Measurements from ENCODE around the gene HUNK. TPM values are rescaled to one million over a fixed set of nuclear protein-coding genes. Genes with fewer than 3 reads are reported as not detected.

Gene HUNK
- total RNA-seq, 1 donor from 2014 or later: 0.51 TPM

DNA sequence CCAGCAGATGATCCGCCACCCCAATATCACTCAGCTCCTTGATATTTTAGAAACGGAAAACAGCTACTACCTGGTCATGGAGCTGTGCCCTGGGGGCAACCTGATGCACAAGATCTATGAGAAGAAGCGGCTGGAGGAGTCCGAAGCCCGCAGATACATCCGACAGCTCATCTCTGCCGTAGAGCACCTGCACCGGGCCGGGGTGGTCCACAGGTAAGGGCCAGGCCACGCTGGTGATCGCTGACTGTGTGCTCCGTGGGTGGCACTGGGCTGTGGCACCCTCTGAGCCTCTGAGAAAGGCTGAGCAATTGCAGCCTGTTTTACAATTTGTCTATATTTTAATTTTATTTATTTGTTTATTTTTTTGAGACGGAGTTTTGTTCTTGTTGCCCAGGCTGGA is 51.7 kb downstream of the HUNK start:
- Mint-ChIP-seq H3K4me3 (no peak overlapping the region), H3K4me1 (no peaks in the 10 kb centered on the region), H3K27me3 (peaks cover 4% of the 10 kb centered on the region), H3K36me3 (ENCODE audit: low read depth) (no peaks in the 10 kb centered on the region), H3K9me3 (peaks cover 4% of the 10 kb centered on the region), H3K27ac (no peak overlapping the region)
- ATAC-seq (ENCODE audit: low read depth) (no peak), DNase-seq (no peak)
- ChIA-PET CTCF (no interaction called here), POLR2A (no interaction called here)
- intact Hi-C loops (cut with micrococcal nuclease): no loop called here
- TF ChIP-seq, protein P1, sequence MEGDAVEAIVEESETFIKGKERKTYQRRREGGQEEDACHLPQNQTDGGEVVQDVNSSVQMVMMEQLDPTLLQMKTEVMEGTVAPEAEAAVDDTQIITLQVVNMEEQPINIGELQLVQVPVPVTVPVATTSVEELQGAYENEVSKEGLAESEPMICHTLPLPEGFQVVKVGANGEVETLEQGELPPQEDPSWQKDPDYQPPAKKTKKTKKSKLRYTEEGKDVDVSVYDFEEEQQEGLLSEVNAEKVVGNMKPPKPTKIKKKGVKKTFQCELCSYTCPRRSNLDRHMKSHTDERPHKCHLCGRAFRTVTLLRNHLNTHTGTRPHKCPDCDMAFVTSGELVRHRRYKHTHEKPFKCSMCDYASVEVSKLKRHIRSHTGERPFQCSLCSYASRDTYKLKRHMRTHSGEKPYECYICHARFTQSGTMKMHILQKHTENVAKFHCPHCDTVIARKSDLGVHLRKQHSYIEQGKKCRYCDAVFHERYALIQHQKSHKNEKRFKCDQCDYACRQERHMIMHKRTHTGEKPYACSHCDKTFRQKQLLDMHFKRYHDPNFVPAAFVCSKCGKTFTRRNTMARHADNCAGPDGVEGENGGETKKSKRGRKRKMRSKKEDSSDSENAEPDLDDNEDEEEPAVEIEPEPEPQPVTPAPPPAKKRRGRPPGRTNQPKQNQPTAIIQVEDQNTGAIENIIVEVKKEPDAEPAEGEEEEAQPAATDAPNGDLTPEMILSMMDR (IDR thresholded peaks at IDR 0.05): no peak

- H3K4me1 Mint-ChIP-seq: no peaks in the 10 kb centered on the region
- H3K27me3 Mint-ChIP-seq: peaks cover 9% of the 10 kb centered on the region
- DNase-seq: no peak
- no peaks in the 10 kb centered on the region for H3K36me3 Mint-ChIP-seq (ENCODE audit: low read depth)
- CTCF ChIA-PET: no interaction called here
- intact Hi-C loops (cut with micrococcal nuclease): no loop called here
- ATAC-seq (ENCODE audit: low read depth): no peak
- H3K27ac Mint-ChIP-seq: no peak overlapping the region
- H3K4me3 Mint-ChIP-seq: no peak overlapping the region
- TF ChIP-seq, protein P1 (IDR thresholded peaks at IDR 0.05): no peak
- POLR2A ChIA-PET: no interaction called here
- peaks cover 4% of the 10 kb centered on the region for H3K9me3 Mint-ChIP-seq
Measured at GRCh38 chr21:31926498-31926897, 53.7 kb downstream of the HUNK start.

DNA sequence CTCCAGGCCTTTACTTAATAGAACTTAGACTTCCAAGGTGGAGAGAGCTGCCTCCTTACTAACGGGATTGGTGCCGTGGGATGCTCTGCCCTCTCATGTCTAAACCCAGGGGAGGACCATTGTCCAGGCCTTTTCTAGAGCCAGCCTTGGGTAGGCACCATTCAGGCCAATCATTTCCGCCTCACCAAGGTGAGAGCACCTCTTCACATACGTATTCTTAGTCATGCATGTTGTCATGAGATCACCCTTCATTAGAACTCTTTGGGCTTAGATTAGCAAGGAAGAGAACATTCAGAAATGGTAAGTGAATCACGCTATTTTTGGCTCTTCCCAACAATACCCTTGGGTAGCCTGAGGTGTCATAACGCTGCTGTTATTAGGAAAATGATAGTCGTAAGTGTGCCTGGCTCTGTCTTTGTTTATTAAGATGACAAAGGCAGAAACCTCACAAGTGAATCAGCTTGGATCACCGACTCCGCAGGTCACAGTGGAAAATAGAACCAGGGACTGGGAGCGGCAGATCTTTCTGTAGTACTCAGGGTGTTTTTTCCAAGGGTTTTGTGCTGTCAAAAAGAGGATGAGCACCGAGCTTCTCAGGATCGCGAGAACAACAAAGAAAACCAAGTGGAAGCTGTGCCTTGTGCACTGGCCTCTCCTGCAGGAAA is 55.0 kb downstream of the HUNK start:
- Mint-ChIP-seq H3K27me3 (peaks cover 13% of the 10 kb centered on the region), H3K4me3 (no peak overlapping the region), H3K4me1 (no peaks in the 10 kb centered on the region), H3K36me3 (ENCODE audit: low read depth) (no peaks in the 10 kb centered on the region), H3K9me3 (peaks cover 4% of the 10 kb centered on the region), H3K27ac (no peak overlapping the region)
- CTCF ChIA-PET: no interaction called here
- DNase-seq (no peak), ATAC-seq (ENCODE audit: low read depth) (no peak)
- POLR2A ChIA-PET: no interaction called here
- intact Hi-C loops (cut with micrococcal nuclease): no loop called here
- TF ChIP-seq, protein P1 (IDR thresholded peaks at IDR 0.05): no peak

DNA sequence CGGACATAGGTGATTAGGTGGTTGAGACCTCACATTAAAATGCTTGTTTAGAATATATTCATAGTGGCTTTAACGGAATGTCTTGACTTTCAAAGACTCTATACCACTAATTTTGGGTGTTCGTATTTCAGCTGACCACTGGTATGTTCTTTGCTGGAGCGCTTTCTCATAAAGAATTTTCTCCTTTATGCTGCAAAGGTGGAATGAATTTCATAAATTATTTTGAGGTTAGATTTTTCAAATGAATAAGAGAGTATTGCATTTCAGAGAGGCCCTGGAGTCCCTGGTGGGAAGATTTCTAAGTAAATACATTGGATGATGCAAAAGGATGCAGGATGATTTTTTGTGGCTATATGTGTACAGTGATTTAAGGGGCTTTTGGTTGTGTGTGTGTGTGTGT is 55.8 kb downstream of the HUNK start:
- H3K4me3 Mint-ChIP-seq: no peak overlapping the region
- ATAC-seq (ENCODE audit: low read depth) (no peak), DNase-seq (no peak)
- H3K27ac Mint-ChIP-seq: no peak overlapping the region
- POLR2A ChIA-PET: interaction anchor here (0.6 kb wide), 1 partner anchor 198 kb away, joined by 3 read pairs; no protein-coding TSS in a partner anchor
- H3K9me3 Mint-ChIP-seq: peaks cover 4% of the 10 kb centered on the region
- no peaks in the 10 kb centered on the region for H3K36me3 Mint-ChIP-seq (ENCODE audit: low read depth)
- no peaks in the 10 kb centered on the region for H3K4me1 Mint-ChIP-seq
- TF ChIP-seq, protein P1 (IDR thresholded peaks at IDR 0.05): no peak
- CTCF ChIA-PET: no interaction called here
- peaks cover 14% of the 10 kb centered on the region for H3K27me3 Mint-ChIP-seq
- intact Hi-C loops (cut with micrococcal nuclease): no loop called here

DNA sequence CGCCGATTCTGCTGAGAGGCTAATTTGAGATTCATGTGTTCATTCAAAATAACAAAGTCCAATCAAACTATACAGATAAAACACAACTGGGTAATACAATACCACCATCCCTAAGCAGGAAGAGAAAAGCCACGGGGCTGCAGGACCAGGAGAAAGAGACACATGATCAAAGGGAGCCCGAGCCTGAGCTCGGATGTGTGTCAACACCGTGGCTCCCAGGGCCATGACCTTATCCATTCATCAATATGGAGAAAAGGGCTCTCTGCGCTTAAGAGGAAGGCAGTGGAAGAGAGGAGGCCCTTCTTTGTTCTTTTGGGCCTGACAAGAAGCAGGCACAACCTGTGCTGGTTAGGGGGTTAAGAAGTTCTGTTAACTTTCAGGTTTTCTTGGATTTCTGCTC is 56.7 kb downstream of the HUNK start:
- ChIA-PET CTCF (no interaction called here), POLR2A (no interaction called here)
- no peaks in the 10 kb centered on the region for H3K36me3 Mint-ChIP-seq (ENCODE audit: low read depth)
- TF ChIP-seq, protein P1 (IDR thresholded peaks at IDR 0.05): no peak
- no peaks in the 10 kb centered on the region for H3K4me1 Mint-ChIP-seq
- H3K27me3 Mint-ChIP-seq: peaks cover 16% of the 10 kb centered on the region
- intact Hi-C loops (cut with micrococcal nuclease): no loop called here
- DNase-seq (no peak), ATAC-seq (ENCODE audit: low read depth) (no peak)
- peaks cover 4% of the 10 kb centered on the region for H3K9me3 Mint-ChIP-seq
- H3K4me3 Mint-ChIP-seq: no peak overlapping the region
- no peak overlapping the region for H3K27ac Mint-ChIP-seq
